Right lobe of liver (tissue), 4 donors: ENCODE data around the gene EFCAB7.

Experiments used
- POLR2A ChIP-seq: fragments of 450-650 bp; IDR thresholded peaks from one replicate; pipeline ENCODE4 v1.6.1; 2017; ENCODE audit warnings: antibody characterized with exemption, mild to moderate bottlenecking
- TF ChIP-seq, protein P1 (sequence below), 4 donors: fragments of 200-600 bp in 3 of 4; fragments of 450-650 bp in 1 of 4; IDR thresholded peaks; one replicate each; pipeline versions ENCODE4 v1.5.1 to v1.8.0; 2016 to 2022; ENCODE audit warnings: antibody characterized with exemption in 4 of 4, mild to moderate bottlenecking in 2 of 4
- donor health status: DM: no; HTN: no; CAD: no.
- donor health status: DM: no; HTN: no; CAD: no.
- donor health status: DM: no; HTN: yes; CAD: no.

DNA sequence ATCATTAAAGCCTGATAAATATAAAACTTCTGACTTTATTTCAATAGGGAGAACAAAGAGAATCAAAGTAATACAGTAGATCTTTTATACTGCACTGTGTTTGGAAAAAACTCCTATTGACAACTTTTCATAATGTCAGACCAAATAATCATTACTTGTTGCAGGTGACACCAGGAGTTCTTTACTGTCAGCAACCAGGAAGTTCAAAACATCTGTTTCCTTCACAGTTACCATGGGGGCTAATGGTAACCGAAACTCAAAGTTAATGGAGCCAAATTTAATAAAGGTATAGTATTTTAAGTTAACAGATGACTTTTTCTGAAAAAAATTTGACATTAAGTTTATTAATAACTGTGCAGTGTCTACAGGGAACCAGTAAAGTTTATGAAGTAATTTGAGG, 10.6 kb downstream of the EFCAB7 start:
- TF ChIP-seq, protein P1, sequence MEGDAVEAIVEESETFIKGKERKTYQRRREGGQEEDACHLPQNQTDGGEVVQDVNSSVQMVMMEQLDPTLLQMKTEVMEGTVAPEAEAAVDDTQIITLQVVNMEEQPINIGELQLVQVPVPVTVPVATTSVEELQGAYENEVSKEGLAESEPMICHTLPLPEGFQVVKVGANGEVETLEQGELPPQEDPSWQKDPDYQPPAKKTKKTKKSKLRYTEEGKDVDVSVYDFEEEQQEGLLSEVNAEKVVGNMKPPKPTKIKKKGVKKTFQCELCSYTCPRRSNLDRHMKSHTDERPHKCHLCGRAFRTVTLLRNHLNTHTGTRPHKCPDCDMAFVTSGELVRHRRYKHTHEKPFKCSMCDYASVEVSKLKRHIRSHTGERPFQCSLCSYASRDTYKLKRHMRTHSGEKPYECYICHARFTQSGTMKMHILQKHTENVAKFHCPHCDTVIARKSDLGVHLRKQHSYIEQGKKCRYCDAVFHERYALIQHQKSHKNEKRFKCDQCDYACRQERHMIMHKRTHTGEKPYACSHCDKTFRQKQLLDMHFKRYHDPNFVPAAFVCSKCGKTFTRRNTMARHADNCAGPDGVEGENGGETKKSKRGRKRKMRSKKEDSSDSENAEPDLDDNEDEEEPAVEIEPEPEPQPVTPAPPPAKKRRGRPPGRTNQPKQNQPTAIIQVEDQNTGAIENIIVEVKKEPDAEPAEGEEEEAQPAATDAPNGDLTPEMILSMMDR (IDR thresholded peaks at IDR 0.05) = no peak
- no peak for TF ChIP-seq POLR2A
